HepG2 (cell line): ENCODE measurements around the gene GAL3ST1. TPM values are rescaled to one million over a fixed set of nuclear protein-coding genes. Genes with fewer than 3 reads are reported as not detected.

Experiments
- AKAP8 ChIP-seq: sonication (generic); formaldehyde crosslinking; IDR thresholded peaks from 2 replicates; pipeline ENCODE4 v1.5.1; 2020; ENCODE audit warnings: mild to moderate bottlenecking, missing genetic modification reagents
- FOXJ3 ChIP-seq: sonication (generic); formaldehyde crosslinking; IDR thresholded peaks from 2 replicates; pipeline ENCODE4 v1.4.0; 2020; ENCODE audit warnings: missing genetic modification reagents, mild to moderate bottlenecking, borderline replicate concordance
- HIVEP1 ChIP-seq: sonication (generic); formaldehyde crosslinking; IDR thresholded peaks from 2 replicates; pipeline ENCODE4 v1.4.0; 2020; ENCODE audit warnings: mild to moderate bottlenecking, missing genetic modification reagents
- HNF4G ChIP-seq, 2 experiments: sonication (generic) in 1 of 2; formaldehyde crosslinking in 1 of 2; IDR thresholded peaks; 2 replicates each; pipeline versions ENCODE4 v1.4.0 to v1.6.1; 2011 to 2020; ENCODE audit warnings: borderline replicate concordance in 2 of 2, low read depth in 2 of 2, mild to moderate bottlenecking in 2 of 2, low read length in 1 of 2, missing genetic modification reagents in 1 of 2, moderate library complexity in 1 of 2
- HNRNPLL ChIP-seq: fragments of 200-400 bp; formaldehyde crosslinking; IDR thresholded peaks from 2 replicates; pipeline ENCODE4 v1.6.1; 2017; ENCODE audit warnings: mild to moderate bottlenecking, low read depth, low read length; ENCODE audit not compliant: poor library complexity, severe bottlenecking
- NFRKB ChIP-seq: fragments of 450-650 bp; IDR thresholded peaks from 2 replicates; pipeline ENCODE4 v1.6.1; 2017
- NONO ChIP-seq, 2 experiments: fragments of 450-650 bp in 1 of 2; sonication (generic) in 1 of 2; formaldehyde crosslinking in 1 of 2; IDR thresholded peaks in 1 of 2; conservative IDR thresholded peaks in 1 of 2; 2 replicates each; pipeline versions ENCODE4 v1.6.1 to v1.8.0; 2017 to 2022; ENCODE audit warnings: mild to moderate bottlenecking in 1 of 2, missing genetic modification reagents in 1 of 2, moderate library complexity in 1 of 2
- PLRG1 ChIP-seq: fragments of 450-650 bp; conservative IDR thresholded peaks from 2 replicates; pipeline ENCODE4 v1.6.1; 2016
- RNF2 ChIP-seq: fragments of 450-650 bp; conservative IDR thresholded peaks from 2 replicates; pipeline ENCODE4 v1.6.1; 2016; ENCODE audit warnings: low read depth
- TOPORS ChIP-seq: sonication (generic); formaldehyde crosslinking; IDR thresholded peaks from 2 replicates; pipeline ENCODE4 v1.8.0; 2023; ENCODE audit warnings: mild to moderate bottlenecking, missing genetic modification reagents
- XRCC5 ChIP-seq: fragments of 200-400 bp; formaldehyde crosslinking; optimal IDR thresholded peaks from 2 replicates; pipeline ENCODE3; 2017; ENCODE audit warnings: mild to moderate bottlenecking, low read length
- ZBTB42 ChIP-seq: sonication (generic); formaldehyde crosslinking; IDR thresholded peaks from 2 replicates; pipeline ENCODE4 v1.5.0; 2020; ENCODE audit warnings: mild to moderate bottlenecking, missing genetic modification reagents
- ZIK1 ChIP-seq: sonication (generic); formaldehyde crosslinking; IDR thresholded peaks from 2 replicates; pipeline ENCODE4 v1.5.0; 2020; ENCODE audit warnings: mild to moderate bottlenecking, low read depth, missing genetic modification reagents, borderline replicate concordance
- ZKSCAN5 ChIP-seq: sonication (generic); formaldehyde crosslinking; IDR thresholded peaks from 2 replicates; pipeline ENCODE4 v1.5.1; 2020; ENCODE audit warnings: mild to moderate bottlenecking, missing genetic modification reagents
- ZNF136 ChIP-seq: sonication (generic); formaldehyde crosslinking; IDR thresholded peaks from 2 replicates; pipeline ENCODE4 v1.8.1; 2022; ENCODE audit warnings: low read depth, mild to moderate bottlenecking, moderate library complexity, missing genetic modification reagents
- ZNF234 ChIP-seq: sonication (generic); formaldehyde crosslinking; conservative IDR thresholded peaks from 2 replicates; pipeline ENCODE4 v1.5.1; 2020; ENCODE audit warnings: mild to moderate bottlenecking, missing genetic modification reagents
- ZNF253 ChIP-seq: sonication (generic); formaldehyde crosslinking; IDR thresholded peaks from 2 replicates; pipeline ENCODE4 v1.8.0; 2022; ENCODE audit warnings: mild to moderate bottlenecking, missing genetic modification reagents, borderline replicate concordance
- ZNF383 ChIP-seq: sonication (generic); formaldehyde crosslinking; IDR thresholded peaks from 2 replicates; pipeline ENCODE4 v1.4.0; 2020; ENCODE audit warnings: missing genetic modification reagents, mild to moderate bottlenecking, borderline replicate concordance
- ZNF501 ChIP-seq: sonication (generic); formaldehyde crosslinking; IDR thresholded peaks from 2 replicates; pipeline ENCODE4 v1.5.1; 2020; ENCODE audit warnings: mild to moderate bottlenecking, moderate library complexity, missing genetic modification reagents
- ZNF549 ChIP-seq: sonication (generic); formaldehyde crosslinking; IDR thresholded peaks from 2 replicates; pipeline ENCODE4 v1.5.0; 2020; ENCODE audit warnings: missing genetic modification reagents
- ZNF773 ChIP-seq: sonication (generic); formaldehyde crosslinking; IDR thresholded peaks from 2 replicates; pipeline ENCODE4 v1.4.0; 2020; ENCODE audit warnings: missing genetic modification reagents, borderline replicate concordance
- ZNF788 ChIP-seq: sonication (generic); formaldehyde crosslinking; IDR thresholded peaks from 2 replicates; pipeline ENCODE4 v1.5.0; 2020; ENCODE audit warnings: mild to moderate bottlenecking, missing genetic modification reagents, borderline replicate concordance
- polyA plus RNA-seq, 8 experiments: library from polyadenylated mRNA; depleted of rRNA in 3 of 8; stranded (reverse) in 7 of 8; unstranded in 1 of 8; fragments of >200 nt; fragmentation: Illumina TruSeq in 4 of 8; extraction: Trizol in 4 of 8; gene quantifications; 2 replicates each; pipeline versions ENCODE4 v1.2.1 to v1.2.3, GENCODE V29; 2011 to 2016; ENCODE audit warnings: low read depth in 4 of 8, missing spikeins in 1 of 8, mixed read lengths in 1 of 8; ENCODE audit not compliant: insufficient read depth in 1 of 8
- total RNA-seq, 5 experiments: library from RNA; depleted of rRNA; stranded (reverse); fragments of >200 nt; fragmentation: Illumina TruSeq; extraction: Trizol; gene quantifications; 2 replicates each; pipeline ENCODE4 v1.2.3, GENCODE V29; 2016; ENCODE audit warnings: low read depth in 1 of 5
- TF ChIP-seq, protein P1 (sequence below): sonication (generic); formaldehyde crosslinking; IDR thresholded peaks from 2 replicates; pipeline ENCODE4 v1.4.0; 2020; ENCODE audit warnings: missing genetic modification reagents, mild to moderate bottlenecking, borderline replicate concordance
- TF ChIP-seq, protein P2 (sequence below): sonication (generic); formaldehyde crosslinking; IDR thresholded peaks from 2 replicates; pipeline ENCODE4 v1.4.0; 2020; ENCODE audit warnings: missing genetic modification reagents
- TF ChIP-seq, protein P3 (sequence below): sonication (generic); formaldehyde crosslinking; IDR thresholded peaks from 2 replicates; pipeline ENCODE4 v1.9.0; 2021; ENCODE audit warnings: missing genetic modification reagents, mild to moderate bottlenecking, borderline replicate concordance

Gene GAL3ST1
- total and polyA plus RNA-seq, 2 of the 13 experiments (the other 11 are each of a cell fraction or from before 2014, with no cell fraction given) = 4.4 to 14.7 TPM

DNA sequence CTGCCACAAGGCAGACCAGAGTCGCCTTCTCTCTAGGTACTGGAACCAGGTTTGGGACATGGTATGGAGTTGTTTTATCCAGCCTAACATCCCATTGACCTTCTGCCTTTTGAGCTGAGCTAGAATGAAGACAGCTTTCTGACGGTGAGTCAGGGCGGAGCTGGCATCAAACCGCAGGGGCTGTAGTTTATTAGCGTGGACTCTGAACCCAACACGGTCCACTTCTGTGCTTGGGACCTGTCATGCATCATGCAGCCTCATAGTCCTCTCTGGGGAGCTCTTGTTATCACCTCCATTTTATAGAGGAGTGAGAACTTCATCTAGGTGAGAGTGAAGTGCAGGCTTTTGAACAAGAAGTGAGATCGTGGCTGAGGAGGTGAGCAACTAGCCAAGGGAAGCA, 8.3 kb downstream of the GAL3ST1 start (continued):
- TF ChIP-seq FOXJ3 (CRISPR knock-in tag) (no peak), HNF4G (IDR thresholded peaks at IDR 0.05; ENCODE audit: borderline replicate concordance, low read depth, low read length) (peak; percentile 73), HNF4G (CRISPR knock-in tag; IDR thresholded peaks at IDR 0.05; ENCODE audit: borderline replicate concordance, low read depth) (peak; percentile 69), PLRG1 (no peak), ZNF234 (CRISPR knock-in tag) (no peak), XRCC5 (peak; percentile 37), ZNF773 (CRISPR knock-in tag) (no peak), ZNF136 (CRISPR knock-in tag) (no peak), AKAP8 (CRISPR knock-in tag) (no peak), ZBTB42 (CRISPR knock-in tag) (no peak), ZIK1 (CRISPR knock-in tag) (no peak), ZNF501 (CRISPR knock-in tag) (peak; percentile 45; the same call in 1 of the 2 replicates), ZNF549 (CRISPR knock-in tag) (peak; percentile 98), HNRNPLL (no peak), ZNF253 (CRISPR knock-in tag) (no peak), RNF2 (no peak), ZNF383 (CRISPR knock-in tag) (no peak), HIVEP1 (no peak), ZNF788 (CRISPR knock-in tag) (no peak), ZKSCAN5 (CRISPR knock-in tag) (peak; percentile 94; the same call in 1 of the 2 replicates), TOPORS (CRISPR knock-in tag) (no peak), NONO (IDR thresholded peaks at IDR 0.05) (no peak), NONO (CRISPR knock-in tag; conservative IDR thresholded peaks at IDR 0.05) (no peak), NFRKB (no peak)
- TF ChIP-seq, protein P1, sequence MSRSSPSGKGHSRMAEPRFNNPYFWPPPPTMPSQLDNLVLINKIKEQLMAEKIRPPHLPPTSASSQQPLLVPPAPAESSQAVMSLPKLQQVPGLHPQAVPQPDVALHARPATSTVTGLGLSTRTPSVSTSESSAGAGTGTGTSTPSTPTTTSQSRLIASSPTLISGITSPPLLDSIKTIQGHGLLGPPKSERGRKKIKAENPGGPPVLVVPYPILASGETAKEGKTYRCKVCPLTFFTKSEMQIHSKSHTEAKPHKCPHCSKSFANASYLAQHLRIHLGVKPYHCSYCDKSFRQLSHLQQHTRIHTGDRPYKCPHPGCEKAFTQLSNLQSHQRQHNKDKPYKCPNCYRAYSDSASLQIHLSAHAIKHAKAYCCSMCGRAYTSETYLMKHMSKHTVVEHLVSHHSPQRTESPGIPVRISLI (CRISPR knock-in tag) = no peak
- TF ChIP-seq, protein P2, sequence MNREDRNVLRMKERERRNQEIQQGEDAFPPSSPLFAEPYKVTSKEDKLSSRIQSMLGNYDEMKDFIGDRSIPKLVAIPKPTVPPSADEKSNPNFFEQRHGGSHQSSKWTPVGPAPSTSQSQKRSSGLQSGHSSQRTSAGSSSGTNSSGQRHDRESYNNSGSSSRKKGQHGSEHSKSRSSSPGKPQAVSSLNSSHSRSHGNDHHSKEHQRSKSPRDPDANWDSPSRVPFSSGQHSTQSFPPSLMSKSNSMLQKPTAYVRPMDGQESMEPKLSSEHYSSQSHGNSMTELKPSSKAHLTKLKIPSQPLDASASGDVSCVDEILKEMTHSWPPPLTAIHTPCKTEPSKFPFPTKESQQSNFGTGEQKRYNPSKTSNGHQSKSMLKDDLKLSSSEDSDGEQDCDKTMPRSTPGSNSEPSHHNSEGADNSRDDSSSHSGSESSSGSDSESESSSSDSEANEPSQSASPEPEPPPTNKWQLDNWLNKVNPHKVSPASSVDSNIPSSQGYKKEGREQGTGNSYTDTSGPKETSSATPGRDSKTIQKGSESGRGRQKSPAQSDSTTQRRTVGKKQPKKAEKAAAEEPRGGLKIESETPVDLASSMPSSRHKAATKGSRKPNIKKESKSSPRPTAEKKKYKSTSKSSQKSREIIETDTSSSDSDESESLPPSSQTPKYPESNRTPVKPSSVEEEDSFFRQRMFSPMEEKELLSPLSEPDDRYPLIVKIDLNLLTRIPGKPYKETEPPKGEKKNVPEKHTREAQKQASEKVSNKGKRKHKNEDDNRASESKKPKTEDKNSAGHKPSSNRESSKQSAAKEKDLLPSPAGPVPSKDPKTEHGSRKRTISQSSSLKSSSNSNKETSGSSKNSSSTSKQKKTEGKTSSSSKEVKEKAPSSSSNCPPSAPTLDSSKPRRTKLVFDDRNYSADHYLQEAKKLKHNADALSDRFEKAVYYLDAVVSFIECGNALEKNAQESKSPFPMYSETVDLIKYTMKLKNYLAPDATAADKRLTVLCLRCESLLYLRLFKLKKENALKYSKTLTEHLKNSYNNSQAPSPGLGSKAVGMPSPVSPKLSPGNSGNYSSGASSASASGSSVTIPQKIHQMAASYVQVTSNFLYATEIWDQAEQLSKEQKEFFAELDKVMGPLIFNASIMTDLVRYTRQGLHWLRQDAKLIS (CRISPR knock-in tag) = no peak
- TF ChIP-seq, protein P3, sequence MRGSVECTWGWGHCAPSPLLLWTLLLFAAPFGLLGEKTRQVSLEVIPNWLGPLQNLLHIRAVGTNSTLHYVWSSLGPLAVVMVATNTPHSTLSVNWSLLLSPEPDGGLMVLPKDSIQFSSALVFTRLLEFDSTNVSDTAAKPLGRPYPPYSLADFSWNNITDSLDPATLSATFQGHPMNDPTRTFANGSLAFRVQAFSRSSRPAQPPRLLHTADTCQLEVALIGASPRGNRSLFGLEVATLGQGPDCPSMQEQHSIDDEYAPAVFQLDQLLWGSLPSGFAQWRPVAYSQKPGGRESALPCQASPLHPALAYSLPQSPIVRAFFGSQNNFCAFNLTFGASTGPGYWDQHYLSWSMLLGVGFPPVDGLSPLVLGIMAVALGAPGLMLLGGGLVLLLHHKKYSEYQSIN (CRISPR knock-in tag) = no peak
